T-cell (primary cell): ENCODE measurements around the gene RBFOX1. TPM values are rescaled to one million over a fixed set of nuclear protein-coding genes. Genes with fewer than 3 reads are reported as not detected.

Experiments used
- ATAC-seq, 4 experiments: fragments of 200-7000 bp in 3 of 4; fragments of 150-1000 bp in 1 of 4; cut with Tn5 transposase; replicated peaks in 1 of 4; 1 replicate in 3 of 4; 2 replicates in 1 of 4; pipeline ENCODE4 v1.10.0; 2021; ENCODE audit warnings: moderate library complexity in 3 of 4, mild to moderate bottlenecking in 2 of 4, moderate number of reproducible peaks in 1 of 4
- CTCF ChIA-PET, 2 donors: fragments of 300-600 bp; sonication (Branson Sonifier 250); formaldehyde crosslinking; loops; one replicate each; lab custom pipeline; 2022; ENCODE audit warnings: antibody characterized with exemption in 2 of 2; lab: Charles Lee
- POLR2A ChIA-PET, 2 donors: fragments of 300-600 bp; sonication (Branson Sonifier 250); formaldehyde crosslinking; loops; one replicate each; lab custom pipeline; 2022; ENCODE audit warnings: antibody characterized with exemption in 2 of 2; lab: Charles Lee
- DNase-seq, 35 experiments: peaks; one replicate each; pipeline versions ENCODE4 v3.0.0 to v3.0.0-alpha.2; 2013 to 2023
- H3K27ac ChIP-seq: one replicate; pipeline ENCODE4 v1.5.1; 2013; ENCODE audit warnings: low read length
- H3K27me3 ChIP-seq, 2 experiments: replicated peaks in 1 of 2; 1 replicate in 1 of 2; 2 replicates in 1 of 2; pipeline versions ENCODE4 v1.6.1 to v1.7.0; 2013; ENCODE audit warnings: low read length in 1 of 2, mixed read lengths in 1 of 2; ENCODE audit not compliant: control insufficient read depth in 2 of 2, insufficient read depth in 2 of 2; ENCODE audit errors: extremely low read depth in 1 of 2
- H3K36me3 ChIP-seq, 2 donors: 1 replicate in 1 of 2; 2 replicates in 1 of 2; pipeline versions ENCODE4 v1.6.1 to v1.7.0; 2013; ENCODE audit warnings: low read length in 1 of 2; ENCODE audit not compliant: control insufficient read depth in 2 of 2, insufficient read depth in 1 of 2; ENCODE audit errors: extremely low read depth in 1 of 2
- H3K4me1 ChIP-seq, 2 experiments: 1 replicate in 1 of 2; 2 replicates in 1 of 2; pipeline versions ENCODE4 v1.6.1 to v1.7.0; 2013; ENCODE audit warnings: low read length in 2 of 2, mixed read lengths in 1 of 2; ENCODE audit not compliant: insufficient read depth in 2 of 2, control insufficient read depth in 1 of 2; ENCODE audit errors: extremely low read depth in 1 of 2
- H3K4me3 ChIP-seq, 2 donors: 1 replicate in 1 of 2; 2 replicates in 1 of 2; pipeline versions ENCODE4 v1.5.1 to v1.7.0; 2013; ENCODE audit warnings: mild to moderate bottlenecking in 2 of 2, low read length in 1 of 2, moderate library complexity in 1 of 2; ENCODE audit not compliant: control insufficient read depth in 1 of 2; ENCODE audit errors: extremely low read depth in 1 of 2
- H3K9me3 ChIP-seq: 2 replicates; pipeline ENCODE4 v1.7.0; 2013
- H3K27ac Mint-ChIP-seq, 2 donors: one replicate each; pipeline ENCODE4 v1.8.0; 2020 to 2021; ENCODE audit warnings: mild to moderate bottlenecking in 2 of 2, mixed read lengths in 2 of 2
- H3K27me3 Mint-ChIP-seq, 2 donors: one replicate each; pipeline ENCODE4 v1.8.0; 2021 to 2022; ENCODE audit warnings: mixed read lengths in 2 of 2
- H3K36me3 Mint-ChIP-seq: one replicate; pipeline ENCODE4 v1.8.0; 2021; ENCODE audit warnings: mixed read lengths
- H3K4me1 Mint-ChIP-seq, 3 donors: one replicate each; pipeline ENCODE4 v1.8.0; 2020 to 2022; ENCODE audit warnings: mixed read lengths in 3 of 3, mild to moderate bottlenecking in 1 of 3
- H3K4me3 Mint-ChIP-seq, 3 donors: one replicate each; pipeline ENCODE4 v1.8.0; 2020 to 2022; ENCODE audit warnings: mild to moderate bottlenecking in 3 of 3, mixed read lengths in 3 of 3, moderate library complexity in 3 of 3
- H3K9me3 Mint-ChIP-seq, 3 donors: one replicate each; pipeline ENCODE4 v1.8.0; 2020 to 2022; ENCODE audit warnings: mixed read lengths in 3 of 3
- WGBS: methylation state at CpG from one replicate; pipeline ENCODE4 v1.1.5; 2013; ENCODE audit warnings: missing lambda C conversion rate; ENCODE audit not compliant: insufficient coverage; 5-methylcytosine and 5-hydroxymethylcytosine counted together
- total RNA-seq, 35 experiments: library from RNA in 6 of 35; stranded (reverse) in 6 of 35; fragments of 120-200 nt in 1 of 35; gene quantifications; one replicate each; pipeline versions ENCODE4 v1.2.1 to v1.2.4 and lab custom pipeline; 2013 to 2026

Gene RBFOX1
- total RNA-seq, 5 donors from 2014 or later (not counting 1 experiment from before 2014, with no cell fraction given) = not detected

DNA sequence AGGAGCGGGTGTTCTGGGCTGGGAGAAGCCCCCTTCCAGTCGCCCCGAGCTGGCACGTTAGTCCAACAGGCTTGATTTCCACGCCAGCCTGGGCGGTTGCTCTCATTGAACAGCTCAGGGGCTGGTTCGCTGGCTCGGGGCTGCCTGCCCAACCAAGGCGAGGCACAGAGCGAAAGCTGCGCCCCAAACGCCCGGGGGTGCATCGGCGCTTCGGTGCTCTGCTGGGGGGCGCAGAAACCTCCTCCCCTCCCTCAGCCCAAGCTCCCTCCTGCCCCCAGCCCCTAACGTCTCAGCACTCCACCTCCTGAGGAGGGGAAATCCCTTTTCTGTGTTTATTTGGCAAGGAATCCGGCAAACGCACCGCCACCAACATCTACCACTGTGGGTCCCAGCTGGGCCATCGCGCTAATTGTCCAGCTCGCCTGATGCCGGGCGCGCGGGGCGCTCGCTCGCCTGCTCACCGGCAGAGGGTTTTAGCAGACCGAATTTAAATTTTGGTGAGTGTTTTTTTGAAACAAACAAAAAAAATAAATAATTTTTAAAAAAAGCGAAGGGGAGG, 29.5 kb upstream of the RBFOX1 start:
- POLR2A ChIA-PET = no interaction called here
- peaks cover 0 to 2% (median 0%) of the 10 kb centered on the region in 3 donors for H3K4me1 Mint-ChIP-seq
- Histone ChIP-seq H3K27ac (no peak overlapping the region), H3K9me3 (no peaks in the 10 kb centered on the region), H3K4me3 (no peak overlapping the region), H3K27me3 (peaks cover 7 to 9% of the 10 kb centered on the region in 2 experiments), H3K36me3 (no peaks in the 10 kb centered on the region), H3K4me1 (no peaks in the 10 kb centered on the region)
- H3K27me3 Mint-ChIP-seq = peaks cover 23 to 26% of the 10 kb centered on the region in 2 donors
- 10% methylated on average over 5 of the region's 34 CpGs for WGBS
- no peak overlapping the region for H3K4me3 Mint-ChIP-seq
- H3K36me3 Mint-ChIP-seq = no peaks in the 10 kb centered on the region
- DNase-seq (no peak), ATAC-seq (no peak)
- peaks cover 5 to 13% (median 9%) of the 10 kb centered on the region in 3 donors for H3K9me3 Mint-ChIP-seq
- no peak overlapping the region for H3K27ac Mint-ChIP-seq
- CTCF ChIA-PET = no interaction called here

DNA sequence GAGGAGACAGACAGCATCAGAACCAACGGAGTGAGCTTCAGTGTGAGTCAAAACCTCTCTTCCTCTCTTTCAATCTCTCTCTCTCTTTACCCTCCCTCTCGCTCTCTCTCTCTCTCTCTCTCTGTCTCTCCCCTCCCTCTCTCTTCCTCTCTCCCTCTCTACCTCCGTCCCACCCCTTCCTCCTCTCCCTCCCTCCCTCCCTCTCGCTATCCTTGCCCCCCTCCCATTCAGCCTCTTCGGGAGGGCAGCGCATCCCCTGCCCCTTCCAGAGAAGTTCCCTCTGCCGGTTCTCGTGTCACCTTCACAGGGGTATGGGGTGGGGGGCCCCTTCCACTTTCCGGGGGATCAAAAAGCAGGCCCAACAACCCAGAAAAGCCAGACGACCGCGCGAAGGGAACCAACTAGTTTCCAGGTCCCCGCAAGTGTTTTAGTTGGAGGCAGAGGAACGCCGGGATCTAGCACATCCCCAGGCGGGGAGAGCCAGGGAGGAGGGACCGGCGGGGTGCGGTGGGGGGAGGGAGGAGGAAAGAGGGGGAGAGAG, 28.9 kb upstream of the RBFOX1 start:
- H3K4me1 Mint-ChIP-seq = peaks cover 0 to 2% (median 0%) of the 10 kb centered on the region in 3 donors
- H3K36me3 Mint-ChIP-seq = no peaks in the 10 kb centered on the region
- Histone ChIP-seq H3K36me3 (no peaks in the 10 kb centered on the region), H3K27ac (no peak overlapping the region), H3K9me3 (no peaks in the 10 kb centered on the region), H3K27me3 (peaks cover 7 to 9% of the 10 kb centered on the region in 2 experiments), H3K4me3 (no peak overlapping the region), H3K4me1 (no peaks in the 10 kb centered on the region)
- peaks cover 23 to 26% of the 10 kb centered on the region in 2 donors for H3K27me3 Mint-ChIP-seq
- no peak overlapping the region for H3K27ac Mint-ChIP-seq
- ChIA-PET POLR2A (no interaction called here), CTCF (no interaction called here)
- ATAC-seq (no peak), DNase-seq (no peak)
- H3K9me3 Mint-ChIP-seq = peaks cover 8 to 13% (median 10%) of the 10 kb centered on the region in 3 donors
- 18% methylated on average over 10 of the region's 20 CpGs for WGBS
- H3K4me3 Mint-ChIP-seq = no peak overlapping the region

DNA sequence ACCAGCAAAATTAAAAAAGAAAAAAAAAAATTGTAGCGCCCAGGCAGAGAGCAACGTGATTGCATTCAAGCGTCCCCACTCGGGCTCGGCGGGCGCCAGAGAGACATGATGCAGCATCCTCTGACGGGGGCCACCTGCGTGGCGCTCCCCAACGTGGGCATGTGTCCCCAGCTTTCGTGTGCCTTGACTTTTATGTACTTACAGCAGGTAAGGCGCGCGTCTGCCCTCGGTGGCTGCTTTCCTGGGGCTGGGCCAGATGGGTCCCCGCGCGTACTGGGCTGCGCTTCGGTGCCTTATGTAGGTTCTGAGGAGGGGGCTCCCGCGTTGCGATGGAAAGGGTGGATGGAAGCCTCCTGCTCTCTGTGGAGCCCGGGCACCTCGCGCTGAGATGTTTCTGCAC, 28.4 kb upstream of the RBFOX1 start:
- H3K4me1 ChIP-seq = no peaks in the 10 kb centered on the region
- no peaks in the 10 kb centered on the region for H3K9me3 ChIP-seq
- Mint-ChIP-seq H3K4me1 (peaks cover 0 to 2% (median 0%) of the 10 kb centered on the region in 3 donors), H3K4me3 (no peak overlapping the region), H3K27me3 (peaks cover 23 to 26% of the 10 kb centered on the region in 2 donors), H3K27ac (no peak overlapping the region), H3K9me3 (peaks cover 9 to 13% (median 9%) of the 10 kb centered on the region in 3 donors), H3K36me3 (no peaks in the 10 kb centered on the region)
- no peak overlapping the region for H3K27ac ChIP-seq
- no peak for DNase-seq
- ChIA-PET CTCF (no interaction called here), POLR2A (no interaction called here)
- no peak overlapping the region for H3K4me3 ChIP-seq
- ATAC-seq = no peak
- no peaks in the 10 kb centered on the region for H3K36me3 ChIP-seq
- peaks cover 7 to 9% of the 10 kb centered on the region in 2 experiments for H3K27me3 ChIP-seq
- WGBS = 13% methylated on average over 27 of the region's 27 CpGs

DNA sequence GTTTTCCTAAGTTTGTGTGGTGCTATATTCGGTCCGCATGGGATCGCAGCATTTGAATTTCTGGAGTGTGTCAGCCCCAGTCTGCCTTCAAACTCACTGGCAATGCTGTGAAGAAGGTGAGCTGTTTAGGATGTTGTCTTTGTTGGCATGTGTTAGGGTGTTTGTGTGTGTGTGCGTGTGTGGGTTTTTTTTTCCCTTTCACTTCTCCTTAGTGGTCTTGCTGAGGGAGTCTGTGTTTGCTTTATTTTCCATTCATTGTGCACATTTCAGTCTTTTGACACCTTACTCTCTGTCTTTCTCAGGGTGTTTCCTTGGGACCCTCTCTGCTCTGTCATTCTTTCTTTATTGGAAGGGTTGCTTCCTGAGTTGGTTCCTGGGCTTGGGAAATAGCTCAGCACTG, 27.7 kb upstream of the RBFOX1 start:
- no peak overlapping the region for H3K4me3 Mint-ChIP-seq
- peaks cover 0 to 2% (median 0%) of the 10 kb centered on the region in 3 donors for H3K4me1 Mint-ChIP-seq
- ChIA-PET POLR2A (no interaction called here), CTCF (no interaction called here)
- WGBS = no CpG with 5 or more reads among the region's 4 CpGs
- Histone ChIP-seq H3K4me1 (no peaks in the 10 kb centered on the region), H3K27ac (no peak overlapping the region), H3K9me3 (no peaks in the 10 kb centered on the region), H3K36me3 (no peaks in the 10 kb centered on the region), H3K4me3 (no peak overlapping the region), H3K27me3 (peaks cover 5 to 9% of the 10 kb centered on the region in 2 experiments)
- peaks cover 22 to 26% of the 10 kb centered on the region in 2 donors for H3K27me3 Mint-ChIP-seq
- no peaks in the 10 kb centered on the region for H3K36me3 Mint-ChIP-seq
- no peak for DNase-seq
- no peak overlapping the region for H3K27ac Mint-ChIP-seq
- ATAC-seq = no peak
- peaks cover 7 to 13% (median 9%) of the 10 kb centered on the region in 3 donors for H3K9me3 Mint-ChIP-seq

DNA sequence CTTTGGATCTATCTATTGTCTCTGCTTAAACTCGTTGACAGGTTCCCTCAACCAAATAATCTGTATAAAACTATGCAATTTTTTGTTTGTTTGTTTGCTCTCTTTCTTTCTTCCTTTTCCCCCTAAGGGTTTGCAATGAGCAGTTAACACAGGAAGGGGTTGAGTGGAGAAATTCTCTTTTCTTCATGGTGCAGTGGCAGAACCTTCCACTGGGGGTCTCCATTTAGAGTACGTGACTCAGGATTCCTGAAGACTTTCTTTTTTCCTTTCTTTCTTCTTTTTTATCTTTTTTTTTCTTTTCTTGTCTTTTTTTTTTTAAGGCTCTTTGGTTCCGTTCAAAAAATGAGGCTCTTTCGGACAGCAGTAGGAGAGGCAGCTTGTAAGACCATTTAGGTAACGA, 19.5 kb upstream of the RBFOX1 start:
- Mint-ChIP-seq H3K27me3 (peaks cover 0 to 3% of the 10 kb centered on the region in 2 donors), H3K9me3 (peaks cover 0 to 9% (median 7%) of the 10 kb centered on the region in 3 donors), H3K36me3 (no peaks in the 10 kb centered on the region), H3K27ac (no peak overlapping the region), H3K4me1 (no peaks in the 10 kb centered on the region), H3K4me3 (no peak overlapping the region)
- no CpG with 5 or more reads among the region's 5 CpGs for WGBS
- Histone ChIP-seq H3K4me3 (no peak overlapping the region), H3K27ac (no peak overlapping the region), H3K4me1 (no peaks in the 10 kb centered on the region), H3K9me3 (no peaks in the 10 kb centered on the region), H3K27me3 (no peaks in the 10 kb centered on the region), H3K36me3 (no peaks in the 10 kb centered on the region)
- POLR2A ChIA-PET = no interaction called here
- CTCF ChIA-PET = no interaction called here
- no peak for ATAC-seq
- DNase-seq = no peak

DNA sequence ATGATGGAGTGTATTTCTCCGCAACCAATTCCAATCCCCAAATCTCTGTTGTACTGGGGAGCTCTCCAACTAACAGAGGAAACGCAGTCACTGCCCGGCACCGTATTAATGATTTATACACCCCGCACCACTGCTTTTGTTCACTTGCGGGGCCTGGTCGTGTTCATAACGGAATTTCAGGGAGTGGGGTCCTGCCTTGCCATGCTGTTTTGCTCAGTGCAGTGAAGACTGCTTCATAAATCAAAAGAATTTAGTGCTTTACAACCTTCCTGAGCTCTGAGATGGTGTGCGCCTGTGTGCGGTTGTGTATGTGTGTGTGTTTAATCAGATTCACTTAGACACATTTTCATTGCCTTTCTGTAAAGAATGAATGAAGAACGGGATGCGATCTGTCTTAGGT, 18.5 kb upstream of the RBFOX1 start:
- H3K4me1 Mint-ChIP-seq = no peaks in the 10 kb centered on the region
- WGBS = 33% methylated on average over 6 of the region's 12 CpGs
- H3K27me3 Mint-ChIP-seq = peaks cover 0 to 3% of the 10 kb centered on the region in 2 donors
- DNase-seq (no peak), ATAC-seq (no peak)
- H3K9me3 Mint-ChIP-seq = peaks cover 2 to 7% (median 4%) of the 10 kb centered on the region in 3 donors
- H3K9me3 ChIP-seq = no peaks in the 10 kb centered on the region
- H3K4me3 Mint-ChIP-seq = no peak overlapping the region
- H3K27me3 ChIP-seq = no peaks in the 10 kb centered on the region
- no peak overlapping the region for H3K27ac Mint-ChIP-seq
- ChIA-PET CTCF (no interaction called here), POLR2A (no interaction called here)
- H3K36me3 Mint-ChIP-seq = no peaks in the 10 kb centered on the region
- H3K4me1 ChIP-seq = no peaks in the 10 kb centered on the region
- no peak overlapping the region for H3K4me3 ChIP-seq
- no peak overlapping the region for H3K27ac ChIP-seq
- H3K36me3 ChIP-seq = no peaks in the 10 kb centered on the region
